Endometrial microvascular endothelial cells (primary cell): ENCODE data around the gene DGKZ. TPM values are rescaled to one million over a fixed set of nuclear protein-coding genes. Genes with fewer than 3 reads are reported as not detected.

Experiments
- in situ Hi-C: cut with HindIII; loops from 2 replicates; pipeline ENCODE4 v1.10.0; 2017; ENCODE audit warnings: low sequenced_read_pairs, low pct_unique_long_range_greater_than_20kb; ENCODE audit errors: inconsistent ontology term
- total RNA-seq: library from RNA; depleted of rRNA; stranded (reverse); fragments of >200 nt; gene quantifications from one replicate; pipeline ENCODE4 v1.2.3, GENCODE V29; 2015; ENCODE audit errors: inconsistent ontology term

Gene DGKZ
- total RNA-seq, 1 donor from 2014 or later: 95.0 TPM

- in situ Hi-C loops: loop anchor here (10.0 kb wide), 1 partner anchor 105 kb away; no protein-coding TSS in a partner anchor
These were observed 7.4 kb upstream of the DGKZ start for GRCh38 chr11:46339816-46340215.

- in situ Hi-C loops: no loop called here
These were observed 5.8 kb upstream of the DGKZ start for GRCh38 chr11:46341454-46341853.

GRCh38 chr11:46342239-46342638, 5.0 kb upstream of the DGKZ start:
- in situ Hi-C loops: no loop called here

GRCh38 chr11:46343520-46343919, 3.7 kb upstream of the DGKZ start:
- in situ Hi-C loops: no loop called here

GRCh38 chr11:46345131-46345597, 2.1 kb upstream of the DGKZ start:
- in situ Hi-C loops: no loop called here

- in situ Hi-C loops: no loop called here
These were observed 1.3 kb upstream of the DGKZ start for GRCh38 chr11:46345881-46346484.

- in situ Hi-C loops: no loop called here
These were observed 511 bp downstream of the DGKZ start for GRCh38 chr11:46347637-46348311.

- in situ Hi-C loops: no loop called here
These were observed 1.5 kb downstream of the DGKZ start for GRCh38 chr11:46348566-46349401.

- in situ Hi-C loops: no loop called here
These were observed 3.4 kb downstream of the DGKZ start for GRCh38 chr11:46350695-46351094.

GRCh38 chr11:46351148-46351547, 3.9 kb downstream of the DGKZ start:
- in situ Hi-C loops: no loop called here

- in situ Hi-C loops: no loop called here
These were observed 4.3 kb downstream of the DGKZ start for GRCh38 chr11:46351606-46352005.

GRCh38 chr11:46352063-46352841, 5.0 kb downstream of the DGKZ start:
- in situ Hi-C loops: no loop called here

- in situ Hi-C loops: no loop called here
These were observed 6.4 kb downstream of the DGKZ start for GRCh38 chr11:46353698-46354097.

- in situ Hi-C loops: no loop called here
These were observed 9.7 kb downstream of the DGKZ start for GRCh38 chr11:46356924-46357482.

GRCh38 chr11:46357483-46357936, 10.2 kb downstream of the DGKZ start:
- in situ Hi-C loops: no loop called here

GRCh38 chr11:46359953-46360352, 12.7 kb downstream of the DGKZ start:
- in situ Hi-C loops: no loop called here

- in situ Hi-C loops: no loop called here
These were observed 13.6 kb downstream of the DGKZ start for GRCh38 chr11:46360878-46361277.

- in situ Hi-C loops: no loop called here
These were observed 14.3 kb downstream of the DGKZ start for GRCh38 chr11:46361283-46362155.
